Mucosa of gallbladder (tissue), 1 donor: ENCODE results near the gene IGSF21. TPM values are rescaled to one million over a fixed set of nuclear protein-coding genes. Genes with fewer than 3 reads are reported as not detected.

Experiments used
- DNase-seq: peaks from one replicate; pipeline ENCODE4 v3.0.0-alpha.2; 2020; ENCODE audit warnings: low spot score
- total RNA-seq: library from RNA; stranded (reverse); gene quantifications from one replicate; pipeline ENCODE4 v1.2.1, GENCODE V29; 2021
- donor health status: DM: no; HTN: no; CAD: no.

The IGSF21 gene
- total RNA-seq, 1 donor from 2014 or later, result 7.0 TPM

DNA sequence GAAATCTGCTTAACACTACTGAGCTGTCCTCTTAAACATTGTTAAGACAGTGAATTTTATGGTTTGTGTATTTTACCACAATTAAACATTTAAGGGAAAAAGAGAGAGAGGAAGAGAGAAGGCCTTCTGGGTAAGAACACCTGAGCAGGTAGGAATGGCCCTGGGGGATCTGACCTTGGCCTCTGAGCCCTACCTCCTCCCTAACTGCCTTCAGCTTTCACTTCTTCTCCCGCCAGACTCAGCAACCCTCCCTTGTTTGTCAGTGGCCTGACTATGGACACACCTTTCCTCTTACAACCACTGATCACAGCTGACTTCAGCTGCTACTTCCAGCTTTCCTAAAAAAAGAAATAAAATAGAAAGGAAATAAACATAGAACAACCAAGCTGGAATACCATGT is 13.5 kb upstream of the IGSF21 start:
- DNase-seq, result no peak

DNA sequence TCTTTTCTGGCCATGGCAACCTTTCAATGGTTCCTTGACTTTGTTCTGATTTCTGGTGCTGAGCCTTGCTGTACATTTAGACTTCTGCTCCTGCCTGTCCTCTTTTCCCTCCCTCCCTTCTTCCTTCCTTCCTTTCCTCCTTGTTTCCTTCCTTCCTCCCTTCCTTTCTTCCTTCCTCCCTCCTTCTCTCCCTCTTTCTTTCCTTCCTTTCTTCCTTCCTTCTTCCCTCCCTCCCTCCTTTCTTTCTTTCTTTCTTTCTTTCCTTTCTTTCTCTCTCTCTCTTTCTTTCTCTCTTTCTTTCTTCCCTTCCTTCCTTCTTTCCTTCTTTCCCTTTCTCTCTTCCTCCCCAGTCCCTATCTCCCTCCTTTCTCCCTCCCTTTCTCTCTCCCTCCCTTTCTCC is 10.4 kb upstream of the IGSF21 start:
- no peak for DNase-seq

DNA sequence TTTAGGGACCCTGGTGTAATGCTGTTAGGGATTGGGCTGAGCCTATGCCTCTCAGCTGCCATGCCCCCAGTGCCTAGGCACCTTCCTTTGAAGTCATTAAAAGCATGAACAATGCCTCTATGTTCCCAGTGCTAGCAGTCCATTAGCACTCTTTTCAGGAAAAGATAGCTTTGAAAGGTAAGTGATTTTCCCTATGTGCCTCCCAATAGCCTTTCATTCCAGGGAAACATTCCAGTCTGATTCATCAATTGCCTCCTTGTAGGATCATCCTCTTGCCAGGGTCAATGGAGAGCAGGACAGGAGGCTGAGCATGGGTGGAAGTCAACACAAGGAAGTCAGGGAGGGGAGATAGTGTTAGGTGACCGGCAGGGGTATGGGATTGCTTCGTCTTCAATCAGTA is 8.6 kb upstream of the IGSF21 start:
- DNase-seq, result no peak

DNA sequence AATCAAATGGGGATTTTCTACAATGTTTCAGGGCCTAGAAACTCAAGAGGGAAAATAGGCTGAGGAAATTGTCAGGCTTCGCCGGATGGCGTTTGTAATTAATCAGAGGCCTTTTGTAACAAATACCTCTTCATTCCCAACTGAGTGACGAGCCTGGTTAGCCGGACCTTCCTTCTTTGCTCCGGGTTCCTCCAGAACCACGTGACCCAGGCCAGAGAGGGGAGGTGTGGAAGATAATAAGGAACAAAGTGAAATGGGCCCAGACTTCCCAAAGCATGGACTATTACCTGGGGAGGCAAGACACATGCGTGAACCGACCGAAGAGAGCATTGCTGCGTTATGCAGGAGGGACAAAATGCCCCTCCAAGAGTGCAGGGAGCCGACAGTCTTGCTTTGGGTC is 7.5 kb upstream of the IGSF21 start:
- no peak for DNase-seq

DNA sequence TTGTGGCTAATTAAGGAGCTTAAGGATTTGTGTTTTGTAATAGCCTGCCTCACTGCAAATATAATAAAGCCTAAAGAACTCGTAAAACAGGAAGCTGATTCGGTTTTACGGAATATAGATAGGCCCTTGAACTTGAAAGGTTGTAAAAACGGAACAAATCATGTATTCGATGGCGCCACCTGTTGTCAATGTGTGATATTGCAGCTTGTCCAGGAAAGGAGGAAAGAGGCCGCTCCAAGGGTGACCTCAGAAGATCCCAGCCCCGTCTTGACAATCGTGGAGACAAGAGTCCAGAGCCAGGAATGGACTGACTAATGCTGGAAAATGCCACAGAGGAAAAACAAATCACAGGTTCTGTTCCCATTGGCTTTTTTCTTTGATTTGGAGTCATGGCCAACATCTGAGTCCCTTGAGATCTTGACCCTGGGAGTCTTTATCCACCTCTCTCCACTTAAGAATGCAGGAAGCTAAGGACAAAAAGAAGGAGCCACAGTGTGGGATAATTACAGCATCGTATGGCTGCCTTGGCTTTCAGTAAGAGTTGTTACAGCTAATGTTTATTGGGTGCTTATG is 7.0 kb upstream of the IGSF21 start:
- peak; percentile 68 for DNase-seq

DNA sequence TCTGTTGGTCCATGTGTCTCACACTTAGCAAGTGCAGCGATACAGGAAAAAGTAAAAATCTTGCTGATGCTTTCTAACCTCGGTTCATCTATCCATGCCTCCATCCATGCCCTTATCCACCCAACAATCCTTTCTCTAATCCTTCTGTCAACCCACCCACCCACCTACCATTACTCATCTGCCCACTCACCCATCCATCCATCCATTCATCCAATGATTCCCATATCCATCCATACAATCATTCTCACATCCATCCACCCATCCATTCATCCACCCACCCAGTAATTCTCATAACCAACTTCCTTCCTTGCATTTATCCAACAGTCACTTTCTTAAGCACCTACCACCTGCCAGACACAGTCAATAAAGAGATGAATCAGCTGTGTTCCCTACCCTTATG is 6.1 kb upstream of the IGSF21 start:
- no peak for DNase-seq

DNA sequence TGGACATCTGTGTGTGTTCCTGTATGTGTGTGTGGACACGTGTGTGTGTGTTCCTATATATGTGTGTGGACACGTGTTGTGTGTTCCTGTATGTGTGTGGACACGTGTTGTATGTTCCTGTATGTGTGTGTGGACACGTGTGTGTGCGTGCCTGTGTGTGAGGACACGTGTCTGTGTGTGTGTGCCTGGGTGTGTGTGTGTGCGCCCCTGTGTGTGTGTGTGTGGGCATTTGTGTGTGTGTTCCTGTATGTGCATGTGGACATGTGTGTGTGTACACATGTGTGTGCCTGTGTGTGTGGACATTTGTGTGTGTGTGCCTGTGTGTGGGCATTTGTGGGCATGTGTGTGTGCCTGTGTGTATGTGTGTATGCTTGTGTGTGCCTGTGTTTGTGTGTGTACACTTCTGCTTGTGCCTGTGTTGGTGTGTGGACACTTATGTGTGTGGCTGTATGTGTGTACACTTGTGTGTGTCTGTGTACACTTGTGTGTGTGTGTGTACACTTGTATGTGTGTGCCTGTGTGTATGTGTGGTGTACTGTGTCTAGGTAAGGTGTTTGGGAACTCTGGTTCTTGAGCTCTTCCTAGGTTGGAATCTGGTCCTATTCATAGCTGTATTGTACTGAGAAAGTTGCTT is 3.7 kb upstream of the IGSF21 start:
- no peak for DNase-seq

DNA sequence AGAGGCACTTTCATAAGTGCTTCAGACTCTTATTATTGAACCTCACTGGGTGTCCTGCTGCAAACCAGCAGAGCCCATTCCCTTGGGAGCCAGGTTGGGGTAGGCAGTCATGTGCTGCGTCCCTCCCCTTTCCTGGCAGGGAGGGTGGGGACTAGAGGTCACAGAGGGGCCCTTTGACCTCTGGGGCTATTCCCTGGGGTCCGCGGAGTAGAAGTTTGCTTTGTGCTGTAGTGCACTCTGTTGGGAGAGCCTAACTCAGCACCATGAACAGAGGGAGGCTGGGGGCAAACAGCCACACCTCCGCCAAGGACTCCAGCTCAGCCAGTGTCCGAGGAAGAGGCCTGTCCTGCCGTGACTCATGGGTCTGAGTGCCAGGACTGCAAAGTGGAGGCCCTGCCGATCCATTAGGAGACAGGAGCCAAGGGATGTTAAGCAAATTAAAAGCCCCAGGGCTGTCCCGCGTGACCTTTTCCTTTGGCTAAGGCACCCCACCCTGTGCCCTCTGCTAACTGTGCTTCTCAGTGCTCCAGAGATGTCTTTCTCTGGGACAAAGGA is 3.0 kb upstream of the IGSF21 start:
- DNase-seq, result no peak

DNA sequence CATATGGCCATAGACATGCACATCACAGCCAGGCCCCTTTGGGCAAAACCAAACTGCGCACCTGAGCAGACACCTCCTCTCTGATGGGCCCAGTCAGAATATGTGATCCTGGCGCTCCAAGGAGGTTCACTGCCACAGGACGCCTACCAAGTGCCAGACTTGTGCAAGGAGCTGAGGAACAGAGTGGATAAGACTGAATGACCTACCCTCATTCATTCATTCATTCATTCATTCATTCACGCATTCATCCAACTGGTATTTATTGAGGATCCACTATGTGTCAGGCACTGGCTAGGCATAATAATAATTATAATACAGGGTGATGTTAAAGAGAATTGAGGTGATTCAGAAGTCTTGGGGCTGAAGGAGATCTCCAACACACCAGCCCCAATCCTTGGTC is 2.4 kb upstream of the IGSF21 start:
- DNase-seq, result no peak

DNA sequence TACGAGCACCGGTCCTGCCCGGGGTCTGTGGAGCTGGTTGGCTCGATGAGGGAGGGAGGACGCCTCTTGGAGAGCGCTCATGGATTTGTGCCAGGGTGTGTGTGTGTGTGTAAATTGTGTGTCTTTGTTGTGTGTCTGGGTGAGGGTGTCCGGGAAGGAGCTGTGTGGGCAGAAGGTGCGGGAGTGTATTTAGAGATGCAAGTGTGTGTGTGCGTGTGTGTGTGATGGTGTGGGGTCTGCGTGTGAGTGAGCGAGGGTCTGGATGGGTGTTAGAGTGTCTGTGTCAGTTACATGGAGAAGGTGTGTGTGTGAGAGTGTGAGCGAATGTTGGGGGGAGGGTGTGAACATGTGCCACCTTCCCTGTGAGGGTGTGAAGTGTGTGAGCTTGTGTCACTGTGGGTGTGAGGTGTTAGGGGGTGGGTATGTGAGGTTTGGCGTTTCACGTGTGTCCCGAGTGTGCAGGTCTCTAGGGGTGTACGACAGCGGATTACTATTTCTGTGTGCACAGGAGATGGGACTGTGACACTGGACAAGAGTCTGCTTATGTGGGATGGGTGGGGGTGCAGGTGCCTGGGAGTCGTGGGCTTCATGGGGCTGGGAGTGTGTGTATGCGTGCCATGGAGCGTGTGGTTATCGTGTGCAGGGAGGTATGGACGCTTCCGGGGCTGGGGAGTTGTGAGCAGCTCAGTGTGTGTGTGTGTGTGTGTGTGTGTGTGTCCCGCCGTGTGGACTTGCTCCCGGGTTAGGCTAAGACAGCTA is 880 bp downstream of the IGSF21 start:
- DNase-seq, result no peak

DNA sequence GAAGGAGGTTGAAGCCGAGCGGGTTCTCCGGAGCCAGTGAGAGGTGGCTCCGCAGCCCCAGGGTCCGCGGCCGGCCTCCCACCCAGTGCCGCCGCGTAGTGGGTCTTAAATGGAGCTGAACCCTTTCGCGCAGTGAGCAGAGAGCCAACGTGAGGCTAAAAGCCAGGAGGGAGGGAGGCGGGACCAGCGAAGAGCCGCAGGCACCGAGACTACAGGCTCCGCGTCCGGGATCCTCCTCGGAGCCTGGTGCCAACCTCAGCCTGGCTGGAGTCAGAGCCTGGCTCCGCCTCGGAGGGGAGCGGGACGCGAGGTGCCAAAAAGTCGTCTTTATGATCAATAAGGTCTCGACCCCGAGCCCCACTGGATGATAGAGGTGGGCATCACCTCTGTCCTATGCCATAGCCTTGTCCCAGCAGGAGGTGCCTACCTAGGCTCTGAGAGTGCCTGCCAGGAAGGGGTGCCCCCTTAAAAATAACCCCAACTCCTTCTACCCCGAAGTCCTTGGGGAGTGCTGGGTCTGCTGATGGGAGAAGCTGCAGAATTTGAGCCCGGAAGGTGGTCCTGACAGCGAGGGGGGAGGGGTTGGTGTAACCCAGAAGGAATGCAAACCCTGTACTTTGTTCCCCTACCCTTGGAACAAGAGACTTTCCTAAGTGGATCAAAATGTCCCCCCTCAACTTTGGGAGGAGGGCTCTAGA is 1.6 kb downstream of the IGSF21 start:
- DNase-seq, result no peak

DNA sequence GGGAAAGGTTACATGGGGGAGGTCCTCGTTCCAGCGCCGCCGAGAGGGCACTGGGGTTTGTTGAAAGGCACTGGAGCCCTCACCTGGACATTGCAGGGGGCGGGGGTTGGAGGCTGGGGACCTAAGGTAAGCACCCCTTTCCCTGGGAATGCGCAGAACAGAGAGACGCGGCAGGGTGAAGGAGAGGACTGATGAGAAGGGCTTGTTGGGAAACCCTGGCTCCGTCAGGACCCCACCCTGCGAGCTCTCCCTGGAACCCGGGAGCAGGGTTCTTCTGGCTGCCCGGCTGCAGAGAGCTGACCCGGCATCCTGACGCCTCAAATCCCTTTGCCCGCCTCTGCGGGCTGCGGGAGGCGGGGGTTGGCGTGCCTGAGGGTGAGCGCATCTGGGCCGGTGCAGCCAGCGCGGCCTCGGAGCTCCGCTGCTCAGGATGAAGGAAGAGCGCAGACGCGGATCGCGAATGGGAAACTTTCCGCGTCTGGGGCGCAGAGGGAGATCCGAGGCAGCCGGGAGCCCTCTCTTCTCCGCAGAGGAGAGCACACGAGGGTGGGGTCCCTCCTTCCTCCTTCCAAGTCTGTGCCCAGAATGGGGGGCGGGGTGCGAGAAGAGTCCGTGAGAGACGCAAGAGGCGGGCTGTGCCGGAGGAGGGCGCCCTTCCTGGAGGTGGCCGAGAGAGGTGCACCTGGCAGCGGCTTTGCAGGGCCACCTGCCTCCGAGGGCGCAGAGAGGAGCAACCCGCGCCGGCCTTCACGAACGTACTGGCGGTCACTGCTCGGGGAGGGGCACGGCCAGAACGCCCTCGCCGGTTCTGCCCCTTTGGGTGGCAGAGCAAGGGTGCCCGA is 2.4 kb downstream of the IGSF21 start:
- DNase-seq, result no peak

DNA sequence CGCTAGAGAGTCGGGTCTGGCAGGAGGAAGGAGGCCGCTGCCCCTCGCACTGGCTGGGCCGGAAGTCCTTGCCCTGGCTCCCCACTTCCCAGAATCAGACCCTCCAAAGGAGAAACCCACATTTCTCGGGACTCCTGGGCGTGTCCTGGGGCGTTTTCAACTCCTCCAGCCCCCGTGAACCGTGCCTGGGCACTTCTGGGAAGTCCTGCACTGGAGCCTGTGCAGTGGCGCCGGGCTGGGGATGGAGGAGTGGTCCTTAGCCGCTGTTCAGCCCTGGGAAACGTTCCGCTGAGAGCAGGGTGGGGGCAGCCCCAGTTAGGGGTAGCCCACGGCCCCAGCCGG is 3.0 kb downstream of the IGSF21 start:
- no peak for DNase-seq

DNA sequence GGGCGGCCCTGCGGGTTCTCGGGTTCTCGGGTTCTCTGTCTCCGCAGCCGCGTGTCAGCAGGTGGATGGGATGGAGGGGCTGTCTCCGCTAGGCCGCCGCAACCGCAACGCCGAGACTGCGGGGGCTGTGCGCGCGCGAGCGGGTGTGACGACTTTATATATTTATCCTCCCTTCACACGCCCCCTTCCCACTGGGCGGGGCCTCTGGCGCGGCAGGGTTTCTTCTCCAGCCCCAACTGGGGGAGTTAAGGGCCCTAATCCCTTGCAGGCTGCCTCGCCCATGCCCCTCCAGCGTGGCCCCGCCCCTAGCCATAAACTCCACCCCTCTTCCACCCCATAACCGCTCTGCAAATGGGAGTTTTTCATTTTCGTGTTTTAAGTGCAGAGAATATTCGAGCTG is 3.4 kb downstream of the IGSF21 start:
- no peak for DNase-seq

DNA sequence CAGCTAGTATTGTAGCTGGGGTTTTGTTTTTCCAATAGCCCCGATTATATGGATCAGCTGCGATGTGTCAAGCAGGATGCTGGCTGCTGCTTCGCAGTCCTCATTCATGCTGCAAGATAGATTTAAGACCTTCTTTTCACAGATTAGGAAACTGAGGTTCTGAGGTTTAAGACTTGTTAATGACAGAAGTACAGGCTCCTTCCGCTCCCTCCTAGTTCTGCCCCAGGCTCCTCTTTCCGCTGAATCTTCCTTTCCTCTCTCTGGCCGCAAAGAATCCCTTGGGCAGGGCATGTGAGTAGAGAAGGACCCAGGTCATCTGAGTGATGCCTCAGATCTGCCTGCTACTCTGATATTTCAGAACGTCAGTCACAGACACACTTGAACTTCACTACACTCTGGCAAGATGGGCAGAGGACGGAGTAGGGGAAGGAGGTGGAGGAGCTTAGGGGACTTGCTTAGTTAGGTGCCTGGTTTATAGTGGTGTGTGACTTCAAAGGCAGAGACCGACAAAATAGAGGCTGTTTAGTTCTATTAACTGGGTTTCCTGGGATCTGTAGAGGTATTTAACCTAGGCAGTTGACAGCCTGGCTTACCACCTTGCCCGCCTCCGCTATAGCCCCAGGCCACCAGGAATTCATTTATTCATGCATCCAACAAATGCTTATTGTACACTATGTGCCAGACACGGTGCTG is 4.2 kb downstream of the IGSF21 start:
- DNase-seq, result no peak

DNA sequence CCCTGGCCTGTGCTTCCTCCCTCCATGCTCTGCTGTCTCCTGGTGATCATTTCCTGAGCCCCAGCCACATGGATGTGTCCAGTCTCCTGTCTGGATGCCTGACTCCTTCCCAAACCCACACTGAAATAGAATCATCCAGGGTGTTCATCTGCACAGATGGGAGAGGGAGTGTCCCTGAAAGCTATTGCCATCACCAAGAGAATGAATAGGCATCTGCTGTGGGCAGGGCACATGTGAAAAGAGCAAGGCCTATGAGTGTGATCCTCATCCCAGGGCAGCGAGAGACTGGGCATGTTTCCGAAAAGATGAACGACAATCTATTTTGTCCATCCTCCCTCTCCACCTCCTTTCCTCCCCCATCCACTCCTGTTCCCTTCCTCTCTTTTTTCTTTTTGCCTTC is 5.0 kb downstream of the IGSF21 start:
- no peak for DNase-seq

DNA sequence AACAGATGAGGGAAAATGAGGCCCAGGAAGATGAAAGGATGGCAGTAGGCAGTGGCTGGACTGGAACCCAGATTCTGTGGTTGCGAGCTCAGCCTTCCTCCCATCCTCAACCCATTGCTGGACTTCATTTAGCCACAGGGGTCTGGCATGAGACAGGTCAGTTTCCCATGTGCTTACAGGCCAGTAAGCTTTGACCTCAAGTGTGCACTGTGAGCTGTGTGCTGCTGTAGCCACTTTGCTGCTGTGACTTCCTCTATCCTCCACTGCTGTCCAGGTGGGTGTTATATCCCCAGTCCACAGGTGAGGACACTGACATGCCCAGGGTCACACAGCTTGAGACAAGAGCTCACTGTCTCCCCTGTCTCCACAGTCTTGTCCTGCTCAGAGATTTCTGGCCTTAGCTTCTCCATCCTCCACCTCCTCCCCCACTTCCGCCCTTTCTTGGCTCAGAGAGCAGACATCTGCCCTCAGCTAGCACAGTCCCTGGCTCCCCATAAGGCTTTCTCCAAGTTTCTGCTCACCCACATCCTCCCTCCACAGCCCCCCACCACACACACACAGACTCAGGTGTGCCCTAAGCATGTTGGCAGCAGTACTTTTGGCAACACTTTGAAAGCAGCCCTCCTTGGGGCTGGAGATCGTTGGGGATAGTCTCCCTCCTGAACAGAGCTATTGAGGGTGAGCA is 7.3 kb downstream of the IGSF21 start:
- no peak for DNase-seq

DNA sequence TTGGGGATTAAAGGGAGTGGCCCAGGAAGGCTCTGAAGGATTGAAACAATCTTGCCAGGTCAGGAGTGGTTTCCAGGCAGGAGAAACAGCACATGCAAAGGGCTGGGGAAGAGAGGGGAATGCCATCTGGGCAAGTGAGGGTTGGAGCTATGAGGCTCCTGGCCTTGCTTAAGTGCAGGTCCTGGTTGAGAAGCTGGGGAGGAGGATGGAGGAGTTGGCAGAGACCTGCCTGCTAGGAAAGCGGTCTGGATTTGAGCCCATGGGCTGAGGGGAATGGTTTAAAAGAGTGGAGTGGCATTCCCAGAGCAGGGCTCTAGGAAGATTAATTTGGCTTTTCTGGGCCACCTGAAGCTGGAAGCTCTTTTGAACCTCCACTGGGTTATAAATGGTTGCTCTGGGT is 9.2 kb downstream of the IGSF21 start:
- no peak for DNase-seq

DNA sequence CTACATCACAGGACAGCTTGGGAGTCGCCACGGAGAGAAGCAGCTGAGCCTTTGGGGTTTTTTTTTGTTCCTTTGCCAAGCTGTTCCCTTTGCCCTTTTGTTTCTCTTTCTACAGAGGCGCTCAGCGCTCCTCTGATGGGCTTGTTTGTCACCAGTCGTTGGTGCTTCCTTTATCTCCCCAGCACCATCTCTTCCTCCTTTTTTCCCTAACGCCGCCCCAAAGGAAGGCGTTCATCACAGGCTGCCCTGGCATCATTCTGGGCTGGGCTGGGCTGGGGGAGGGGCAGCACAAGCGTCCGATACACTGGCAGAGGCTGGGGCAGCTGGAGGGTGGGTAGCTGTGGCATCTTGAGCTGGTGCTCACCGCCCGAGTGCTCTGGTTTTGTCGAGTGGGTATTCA is 10.5 kb downstream of the IGSF21 start:
- no peak for DNase-seq

DNA sequence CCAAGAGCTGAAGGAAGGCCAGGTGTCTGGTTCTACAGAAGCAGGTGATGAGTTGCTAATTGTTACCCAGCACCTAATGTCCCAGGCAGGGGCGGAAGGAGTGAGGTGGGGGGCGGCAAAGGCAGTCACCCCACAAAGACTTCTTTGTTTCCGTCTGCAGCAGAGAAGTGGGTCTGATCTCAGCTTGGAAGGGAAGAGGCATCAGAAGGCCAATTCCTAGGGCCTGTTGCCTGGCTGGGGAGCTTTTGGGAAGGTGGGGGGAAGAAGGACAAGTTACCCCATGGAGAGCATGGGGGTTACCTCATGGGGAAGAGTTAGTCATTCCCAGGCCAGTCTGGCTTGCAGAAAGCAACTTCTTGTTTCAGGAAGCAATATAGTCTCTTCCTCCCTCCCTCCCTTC is 10.9 kb downstream of the IGSF21 start:
- no peak for DNase-seq

DNA sequence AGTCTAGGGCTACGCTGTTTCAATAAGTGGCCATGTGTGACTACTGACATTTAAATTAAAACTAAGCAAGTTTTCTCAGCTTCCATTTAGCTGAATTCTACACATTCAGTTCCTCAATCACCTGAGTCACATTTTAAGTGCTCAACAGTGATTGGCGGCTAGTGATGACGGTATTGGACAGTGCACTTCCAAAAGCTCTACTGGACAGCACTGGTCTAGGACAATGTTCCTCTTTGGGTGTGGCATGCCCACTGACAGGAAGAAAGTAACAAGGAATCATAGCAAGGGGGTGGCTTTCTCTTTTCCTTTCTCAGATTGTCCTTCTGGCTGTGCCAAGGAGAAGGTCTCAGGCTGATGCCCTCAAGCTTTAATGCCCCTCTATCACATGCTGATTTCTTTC is 11.7 kb downstream of the IGSF21 start:
- no peak for DNase-seq
